Measurements from ENCODE around the gene MOV10L1.

Gene MOV10L1

GRCh38 chr22:50061824-50062355, 27.9 kb upstream of the MOV10L1 start:
- no peak for DNase-seq

DNA sequence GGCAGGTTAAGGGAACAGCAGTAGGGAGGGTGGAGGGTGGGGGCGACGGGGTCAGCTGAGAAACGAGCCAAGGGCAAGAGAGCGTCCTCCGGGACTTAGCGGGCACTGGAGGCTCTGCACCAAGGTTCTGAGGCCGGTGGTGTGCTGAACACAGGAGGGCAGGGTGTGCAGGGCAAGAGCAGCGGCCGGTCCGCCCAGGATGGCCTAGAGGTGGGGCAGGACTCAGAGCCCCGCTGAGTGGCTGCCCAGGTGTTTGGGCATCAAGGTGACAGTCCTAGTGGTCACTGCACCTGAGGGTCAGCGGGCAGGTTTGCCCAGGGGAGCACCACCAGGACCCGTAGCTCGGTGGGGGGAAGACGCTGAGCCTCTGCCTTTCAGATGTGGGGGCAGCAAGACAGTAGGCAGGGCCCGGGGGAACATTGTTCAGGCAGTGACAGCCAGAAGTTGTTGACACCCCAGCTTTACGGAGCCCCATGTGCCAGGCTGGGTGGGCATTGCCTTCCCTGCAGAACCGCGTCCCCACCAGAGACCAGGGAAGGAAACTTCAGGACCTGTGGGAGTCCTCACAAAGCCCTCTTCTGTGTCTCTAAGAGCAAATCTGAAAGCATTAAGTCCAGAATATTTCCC, 27.2 kb upstream of the MOV10L1 start:
- no peaks in the 10 kb centered on the region for H3K4me1 ChIP-seq
- no peaks in the 10 kb centered on the region for H3K9me3 ChIP-seq
- no peak for TF ChIP-seq CTCF (IDR thresholded peaks at IDR 0.05; ENCODE audit: low read depth, low read length)
- no peak for DNase-seq
- H3K36me3 ChIP-seq: no peaks in the 10 kb centered on the region
- H3K27me3 ChIP-seq: peaks cover 5% of the 10 kb centered on the region; the same call in 1 of the 2 replicates
- H3K4me3 ChIP-seq (ENCODE audit: low read depth, low read length): no peak overlapping the region

More at GRCh38 chr22:50061824-50062355, 27.9 kb upstream of the MOV10L1 start:
- no peak overlapping the region for H3K4me3 ChIP-seq (ENCODE audit: low read depth, low read length)
- TF ChIP-seq CTCF (IDR thresholded peaks at IDR 0.05; ENCODE audit: low read depth, low read length): no peak
- H3K9me3 ChIP-seq: no peaks in the 10 kb centered on the region
- peaks cover 5% of the 10 kb centered on the region; the same call in 1 of the 2 replicates for H3K27me3 ChIP-seq
- no peaks in the 10 kb centered on the region for H3K36me3 ChIP-seq
- H3K4me1 ChIP-seq: no peaks in the 10 kb centered on the region

DNA sequence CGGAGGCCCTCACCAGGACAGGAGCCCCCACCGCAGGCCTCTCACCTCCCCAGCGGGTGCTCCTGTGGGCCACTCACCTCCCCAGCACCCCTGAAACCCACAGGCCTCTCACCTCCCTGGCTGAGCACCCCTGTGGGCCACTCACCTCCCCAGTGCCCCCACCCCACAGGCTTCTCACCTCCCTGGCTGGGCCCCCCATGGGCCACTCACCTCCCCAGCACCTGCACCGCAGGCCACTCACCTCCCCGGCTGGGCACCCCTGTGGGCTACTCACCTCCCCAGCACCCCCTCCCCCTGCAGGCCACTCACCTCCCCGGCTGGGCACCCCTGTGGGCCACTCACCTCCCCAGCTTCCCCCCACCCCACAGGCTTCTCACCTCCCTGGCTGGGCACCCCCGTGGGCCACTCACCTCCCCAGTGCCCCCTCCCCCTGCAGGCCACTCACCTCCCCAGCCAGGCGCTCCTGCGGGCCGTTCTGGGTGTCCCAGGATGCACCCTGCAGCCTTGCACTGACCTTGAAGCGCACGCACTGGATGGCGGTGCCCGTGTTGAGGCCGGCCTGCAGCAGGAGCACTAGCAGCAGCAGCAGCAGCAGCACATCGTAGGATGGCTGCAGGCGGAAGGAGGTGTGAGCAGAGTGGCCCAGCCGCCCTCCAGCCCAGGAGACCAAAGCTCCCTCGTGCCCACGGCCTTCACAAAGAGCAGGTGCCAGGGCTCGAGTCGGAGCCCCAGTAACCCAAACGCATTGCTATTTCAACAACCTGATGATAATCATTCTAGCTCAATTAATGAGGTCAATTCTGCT, 26.0 kb upstream of the MOV10L1 start:
- TF ChIP-seq CTCF (IDR thresholded peaks at IDR 0.05; ENCODE audit: low read depth, low read length): no peak
- DNase-seq: no peak
- no peak overlapping the region for H3K4me3 ChIP-seq (ENCODE audit: low read depth, low read length)
- H3K9me3 ChIP-seq: no peaks in the 10 kb centered on the region
- H3K27me3 ChIP-seq: peaks cover under 1% of the 10 kb centered on the region; the same call in 1 of the 2 replicates
- no peaks in the 10 kb centered on the region for H3K4me1 ChIP-seq
- no peaks in the 10 kb centered on the region for H3K36me3 ChIP-seq

DNA sequence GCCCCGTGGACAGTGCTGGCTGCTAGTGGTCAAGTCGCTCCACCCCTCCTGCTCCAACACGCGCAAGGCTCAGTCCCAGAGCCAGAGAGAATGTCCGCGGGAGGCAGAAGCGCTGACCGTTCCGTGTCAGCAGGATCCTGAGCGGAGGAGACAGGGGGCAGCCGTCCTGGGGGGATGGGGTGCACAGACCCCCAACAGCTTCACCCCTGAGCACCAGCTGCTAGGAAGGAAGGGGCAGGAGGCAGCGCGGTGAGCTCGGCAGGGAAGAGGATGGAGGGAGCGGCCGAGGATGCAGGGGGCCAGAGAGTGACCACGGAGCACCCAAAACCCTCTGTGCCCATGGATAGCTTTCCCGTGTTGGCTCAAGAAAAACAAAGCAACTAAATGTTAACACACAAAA, 25.4 kb upstream of the MOV10L1 start:
- no peak for TF ChIP-seq CTCF (IDR thresholded peaks at IDR 0.05; ENCODE audit: low read depth, low read length)
- no peaks in the 10 kb centered on the region for H3K36me3 ChIP-seq
- DNase-seq: no peak
- no peak overlapping the region for H3K4me3 ChIP-seq (ENCODE audit: low read depth, low read length)
- H3K27me3 ChIP-seq: no peaks in the 10 kb centered on the region
- H3K9me3 ChIP-seq: no peaks in the 10 kb centered on the region
- no peaks in the 10 kb centered on the region for H3K4me1 ChIP-seq

- Histone ChIP-seq H3K27me3 (no peaks in the 10 kb centered on the region), H3K9me3 (no peaks in the 10 kb centered on the region), H3K4me1 (no peaks in the 10 kb centered on the region), H3K36me3 (no peaks in the 10 kb centered on the region), H3K4me3 (ENCODE audit: low read depth, low read length) (no peak overlapping the region)
- no peak for DNase-seq
- TF ChIP-seq CTCF (IDR thresholded peaks at IDR 0.05; ENCODE audit: low read depth, low read length): no peak
Measured at GRCh38 chr22:50067244-50067643, 22.6 kb upstream of the MOV10L1 start.

GRCh38 chr22:50068096-50068495, 21.7 kb upstream of the MOV10L1 start:
- Histone ChIP-seq H3K4me3 (ENCODE audit: low read depth, low read length) (no peak overlapping the region), H3K36me3 (no peaks in the 10 kb centered on the region), H3K27me3 (no peaks in the 10 kb centered on the region), H3K9me3 (no peaks in the 10 kb centered on the region), H3K4me1 (no peaks in the 10 kb centered on the region)
- DNase-seq: no peak
- TF ChIP-seq CTCF (IDR thresholded peaks at IDR 0.05; ENCODE audit: low read depth, low read length): no peak
